Parathyroid adenoma (tissue), 2 donors: ENCODE measurements around the gene ADCY1.

ENCODE experiments used
- H2AFZ ChIP-seq: fragments of 300-600 bp; sonication (generic); one replicate; pipeline ENCODE4 v1.7.0; 2017; ENCODE audit warnings: antibody characterized with exemption, mild to moderate bottlenecking
- H3K27ac ChIP-seq: fragments of 300-600 bp; sonication (generic); one replicate; pipeline ENCODE4 v1.7.0; 2017
- H3K27me3 ChIP-seq: fragments of 300-600 bp; sonication (generic); one replicate; pipeline ENCODE4 v1.7.0; 2017; ENCODE audit warnings: low read length; ENCODE audit not compliant: control insufficient read depth, insufficient read depth
- H3K36me3 ChIP-seq: fragments of 300-600 bp; sonication (generic); one replicate; pipeline ENCODE4 v1.7.0; 2017; ENCODE audit warnings: low read length; ENCODE audit not compliant: control insufficient read depth, insufficient read depth
- H3K4me1 ChIP-seq: fragments of 300-600 bp; sonication (generic); one replicate; pipeline ENCODE4 v1.7.0; 2017; ENCODE audit warnings: control low read depth
- H3K4me2 ChIP-seq: fragments of 300-600 bp; sonication (generic); one replicate; pipeline ENCODE4 v1.7.0; 2017; ENCODE audit warnings: low read length
- H3K4me3 ChIP-seq: fragments of 300-600 bp; sonication (generic); one replicate; pipeline ENCODE4 v1.7.0; 2017; ENCODE audit warnings: low read depth, low read length
- H3K79me2 ChIP-seq: fragments of 300-600 bp; sonication (generic); one replicate; pipeline ENCODE4 v1.7.0; 2017; ENCODE audit warnings: control low read depth
- H3K9ac ChIP-seq: fragments of 300-600 bp; sonication (generic); one replicate; pipeline ENCODE4 v1.7.0; 2017; ENCODE audit warnings: mild to moderate bottlenecking
- H3K9me3 ChIP-seq: fragments of 300-600 bp; sonication (generic); one replicate; pipeline ENCODE4 v1.7.0; 2017; ENCODE audit warnings: low read length; ENCODE audit not compliant: control insufficient read depth
- CTCF ChIP-seq: fragments of 300-600 bp; sonication (generic); IDR thresholded peaks from one replicate; pipeline ENCODE4 v1.7.0; 2017; ENCODE audit warnings: antibody characterized with exemption, mild to moderate bottlenecking
- donor health status: primary hyperparathyroidism.

Gene ADCY1

DNA sequence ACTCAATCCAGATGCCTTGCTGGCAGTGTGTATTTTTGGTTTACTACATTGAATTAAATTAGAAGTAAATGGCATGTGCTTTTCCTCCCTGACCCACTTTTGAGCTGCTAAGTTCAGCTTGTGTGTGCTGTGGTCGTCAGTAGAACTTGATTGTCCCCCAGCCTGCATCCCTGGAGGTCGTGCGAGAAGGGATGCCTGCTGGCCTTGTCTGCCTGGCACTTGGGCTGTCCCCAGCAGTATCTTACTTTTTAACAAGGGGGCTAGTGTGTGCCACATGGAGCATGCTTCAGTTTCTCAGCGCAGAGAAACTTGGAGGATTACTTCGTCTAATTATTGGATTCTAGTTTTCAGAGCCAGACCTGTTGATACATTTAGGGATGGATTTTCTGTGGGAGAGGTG, 80.2 kb downstream of the ADCY1 start:
- H3K79me2 ChIP-seq: no peaks in the 10 kb centered on the region
- H3K27ac ChIP-seq: no peak overlapping the region
- H3K4me1 ChIP-seq: no peaks in the 10 kb centered on the region
- no peak for TF ChIP-seq CTCF
- H3K27me3 ChIP-seq: no peaks in the 10 kb centered on the region
- H3K9ac ChIP-seq: no peak overlapping the region
- no peak overlapping the region for H2AFZ ChIP-seq
- no peak overlapping the region for H3K4me3 ChIP-seq
- no peaks in the 10 kb centered on the region for H3K9me3 ChIP-seq
- no peaks in the 10 kb centered on the region for H3K36me3 ChIP-seq
- H3K4me2 ChIP-seq: no peak overlapping the region

DNA sequence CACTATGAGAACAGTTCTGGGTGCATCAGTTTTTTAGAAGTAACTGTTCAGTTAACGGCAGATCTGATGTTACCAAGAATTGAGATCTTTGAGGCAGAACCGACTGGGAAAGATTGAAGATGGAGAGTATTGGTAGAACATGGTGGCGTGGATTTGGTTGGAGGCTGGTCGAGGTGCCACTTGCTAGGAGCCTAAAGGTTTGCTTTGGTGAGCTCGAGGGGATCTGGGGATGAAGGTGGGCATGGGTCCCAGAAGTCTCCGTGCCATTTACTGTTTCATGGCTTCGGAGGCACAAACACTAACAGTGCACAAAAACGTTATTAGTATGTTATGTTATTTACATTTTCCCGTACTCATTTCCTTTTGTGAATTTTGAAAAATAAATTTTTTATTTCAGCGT, 81.4 kb downstream of the ADCY1 start:
- Histone ChIP-seq H3K4me2 (no peak overlapping the region), H2AFZ (no peak overlapping the region), H3K9me3 (no peaks in the 10 kb centered on the region), H3K9ac (no peak overlapping the region), H3K4me1 (no peaks in the 10 kb centered on the region), H3K79me2 (no peaks in the 10 kb centered on the region), H3K36me3 (no peaks in the 10 kb centered on the region), H3K27ac (no peak overlapping the region), H3K27me3 (no peaks in the 10 kb centered on the region), H3K4me3 (no peak overlapping the region)
- no peak for TF ChIP-seq CTCF

GRCh38 chr7:45656431-45656830, 82.3 kb downstream of the ADCY1 start:
- H3K9ac ChIP-seq: no peak overlapping the region
- no peak overlapping the region for H3K4me2 ChIP-seq
- no peak overlapping the region for H3K27ac ChIP-seq
- no peaks in the 10 kb centered on the region for H3K36me3 ChIP-seq
- no peak overlapping the region for H2AFZ ChIP-seq
- H3K79me2 ChIP-seq: no peaks in the 10 kb centered on the region
- H3K4me3 ChIP-seq: no peak overlapping the region
- no peaks in the 10 kb centered on the region for H3K4me1 ChIP-seq
- no peak for TF ChIP-seq CTCF
- no peaks in the 10 kb centered on the region for H3K9me3 ChIP-seq
- H3K27me3 ChIP-seq: no peaks in the 10 kb centered on the region

DNA sequence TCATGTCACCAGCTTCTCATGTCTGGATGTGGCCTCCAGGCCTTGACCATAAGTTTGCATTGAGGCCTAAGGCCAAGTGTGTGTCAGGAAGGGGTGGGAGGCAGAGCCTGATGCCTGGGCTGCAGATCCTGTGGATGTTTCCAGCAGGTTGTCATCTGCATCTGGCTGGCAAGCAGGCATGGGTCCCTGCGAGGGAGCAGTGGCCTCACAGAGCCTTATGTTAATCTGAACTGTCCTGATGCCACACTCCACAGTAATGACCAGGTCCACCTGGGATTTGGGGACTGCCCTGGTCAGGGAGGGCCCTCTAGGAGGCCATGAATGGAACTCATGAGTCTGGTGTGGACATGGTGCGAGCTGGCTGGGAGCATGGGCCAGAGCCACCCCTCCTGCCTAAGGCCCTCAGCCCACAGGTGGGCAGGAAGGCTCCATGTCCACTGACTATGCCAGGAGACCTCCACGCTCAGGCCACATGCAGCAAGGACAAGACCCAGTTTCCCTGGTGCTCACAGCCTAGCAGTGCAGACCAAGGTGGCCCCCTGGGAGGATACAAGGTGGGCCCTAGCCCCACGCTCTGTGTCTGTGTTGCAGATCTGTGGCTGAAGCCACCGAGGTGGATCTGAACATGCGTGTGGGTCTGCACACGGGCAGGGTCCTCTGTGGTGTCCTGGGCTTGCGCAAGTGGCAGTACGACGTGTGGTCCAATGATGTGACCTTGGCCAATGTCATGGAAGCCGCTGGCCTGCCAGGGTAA, 83.1 kb downstream of the ADCY1 start:
- H3K9ac ChIP-seq: no peak overlapping the region
- no peaks in the 10 kb centered on the region for H3K9me3 ChIP-seq
- no peak overlapping the region for H3K4me3 ChIP-seq
- no peaks in the 10 kb centered on the region for H3K4me1 ChIP-seq
- no peak overlapping the region for H3K4me2 ChIP-seq
- H2AFZ ChIP-seq: no peak overlapping the region
- H3K79me2 ChIP-seq: no peaks in the 10 kb centered on the region
- H3K27ac ChIP-seq: no peak overlapping the region
- H3K36me3 ChIP-seq: no peaks in the 10 kb centered on the region
- H3K27me3 ChIP-seq: no peaks in the 10 kb centered on the region
- TF ChIP-seq CTCF: no peak
